Renal pelvis (tissue), 12 donors: Measurements from ENCODE around the gene CEP104. TPM values are rescaled to one million over a fixed set of nuclear protein-coding genes. Genes with fewer than 3 reads are reported as not detected.

ENCODE experiments used
- DNase-seq: peaks from one replicate; pipeline ENCODE4 v3.0.0-alpha.2; 2013
- long read RNA-seq, 16 experiments: transcript quantifications; one replicate each; lab custom pipeline, GENCODE V29; 2026
- polyA plus RNA-seq, 3 donors: library from polyadenylated mRNA; unstranded; fragments of 120-200 nt; gene quantifications; one replicate each; pipeline ENCODE4 v1.2.1, GENCODE V29; 2013; ENCODE audit not compliant: insufficient read length in 3 of 3

CEP104 gene
- 10 to 100 TPM; 36.5 to 54.3 (median 49.2) TPM for polyA plus RNA-seq
- long read RNA-seq, donor 1, full-length matches to known transcripts, result 2 of 2 reads
- long read RNA-seq, donor 1, partial matches to known transcripts, result 0 of 2 reads
- long read RNA-seq, donor 1, other reads (novel, unspliced or antisense), result 0 of 2 reads
- long read RNA-seq, donor 2, partial matches to known transcripts, result 0 of 1 reads
- long read RNA-seq, donor 2, other reads (novel, unspliced or antisense), result 0 of 1 reads
- long read RNA-seq, donor 3, partial matches to known transcripts, result 0 of 1 reads
- long read RNA-seq, donor 3, other reads (novel, unspliced or antisense), result 0 of 1 reads
- long read RNA-seq, donor 4, full-length matches to known transcripts, result 1 of 1 reads
- long read RNA-seq, donor 4, partial matches to known transcripts, result 0 of 1 reads
- long read RNA-seq, donor 4, other reads (novel, unspliced or antisense), result 0 of 1 reads
- long read RNA-seq, donor 5, result 0 reads
- long read RNA-seq, donor 6, full-length matches to known transcripts, result 2 of 2 reads
- long read RNA-seq, donor 6, partial matches to known transcripts, result 0 of 2 reads
- long read RNA-seq, donor 6, other reads (novel, unspliced or antisense), result 0 of 2 reads
- long read RNA-seq, donor 7, full-length matches to known transcripts, result 2 of 2 reads
- long read RNA-seq, donor 7, partial matches to known transcripts, result 0 of 2 reads
- long read RNA-seq, donor 7, other reads (novel, unspliced or antisense), result 0 of 2 reads
- long read RNA-seq, donor 8, result 0 reads
- long read RNA-seq, donor 9, full-length matches to known transcripts, result 2 of 2 reads
- long read RNA-seq, donor 9, partial matches to known transcripts, result 0 of 2 reads
- long read RNA-seq, donor 9, other reads (novel, unspliced or antisense), result 0 of 2 reads
- long read RNA-seq, donor 10, result 0 reads
- long read RNA-seq, donor 11, full-length matches to known transcripts, result 1 of 1 reads
- long read RNA-seq, donor 11, partial matches to known transcripts, result 0 of 1 reads
- long read RNA-seq, donor 11, other reads (novel, unspliced or antisense), result 0 of 1 reads
- long read RNA-seq, donor 12, full-length matches to known transcripts, result 2 of 2 reads
- long read RNA-seq, donor 12, partial matches to known transcripts, result 0 of 2 reads
- long read RNA-seq, donor 12, other reads (novel, unspliced or antisense), result 0 of 2 reads
- long read RNA-seq, donor 13, partial matches to known transcripts, result 0 of 1 reads
- long read RNA-seq, donor 13, other reads (novel, unspliced or antisense), result 0 of 1 reads
- long read RNA-seq, donor 14, result 0 reads
- long read RNA-seq, donor 15, full-length matches to known transcripts, result 1 of 1 reads
- long read RNA-seq, donor 15, partial matches to known transcripts, result 0 of 1 reads
- long read RNA-seq, donor 15, other reads (novel, unspliced or antisense), result 0 of 1 reads
- long read RNA-seq, donor 16, full-length matches to known transcripts, result 2 of 2 reads
- long read RNA-seq, donor 16, partial matches to known transcripts, result 0 of 2 reads
- long read RNA-seq, donor 16, other reads (novel, unspliced or antisense), result 0 of 2 reads

DNA sequence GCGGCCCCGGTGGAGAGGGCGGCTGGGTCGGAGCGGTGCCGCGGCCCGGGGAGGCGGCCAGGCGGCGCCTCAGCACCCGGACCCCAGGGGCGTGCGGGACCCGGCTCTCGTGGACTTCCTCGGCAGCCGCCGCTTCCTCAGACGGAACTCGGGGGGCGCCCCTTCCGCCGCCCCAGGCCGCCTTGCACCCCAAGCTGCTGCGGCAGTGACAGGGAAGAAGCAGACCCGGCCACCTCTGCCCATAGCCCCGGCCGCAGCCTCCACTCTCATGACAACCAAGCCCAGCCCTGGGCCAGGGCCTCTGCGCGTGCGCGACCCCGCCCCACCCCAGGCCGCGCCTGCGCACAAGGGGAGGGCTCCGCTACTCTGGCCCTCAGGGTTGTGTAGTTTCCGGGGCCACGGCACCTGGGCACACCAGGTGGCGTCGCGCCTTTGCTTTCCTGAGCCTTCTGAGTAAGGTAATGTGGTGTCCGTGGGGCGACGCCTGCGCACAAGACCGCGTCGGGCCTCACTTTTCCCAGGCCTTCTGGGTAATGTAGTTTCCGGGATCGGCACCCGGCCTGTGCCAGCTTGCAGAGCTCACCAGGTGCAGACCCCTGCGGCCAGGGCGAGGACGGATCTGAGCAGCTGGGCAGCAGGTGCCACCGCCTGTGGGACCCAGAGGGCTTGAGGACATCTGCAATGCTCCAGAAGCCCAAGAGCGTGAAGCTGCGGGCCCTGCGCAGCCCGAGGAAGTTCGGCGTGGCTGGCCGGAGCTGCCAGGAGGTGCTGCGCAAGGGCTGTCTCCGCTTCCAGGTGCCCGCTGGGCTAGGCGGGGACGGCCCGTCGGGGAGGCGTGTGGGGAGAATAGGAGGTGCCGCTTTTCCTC is at the start of gene CEP104, which contains the start of gene DFFB:
CEP104 (minus strand) TSS at position 289 of the 868 bp plus-strand sequence. CDS start 4,804 bp downstream, outside the sequence.
DFFB (plus strand) TSS at position 554 of the 868 bp plus-strand sequence; CDS start at position 682, 128 bp downstream.
- peak; percentile 95 for DNase-seq

DNA sequence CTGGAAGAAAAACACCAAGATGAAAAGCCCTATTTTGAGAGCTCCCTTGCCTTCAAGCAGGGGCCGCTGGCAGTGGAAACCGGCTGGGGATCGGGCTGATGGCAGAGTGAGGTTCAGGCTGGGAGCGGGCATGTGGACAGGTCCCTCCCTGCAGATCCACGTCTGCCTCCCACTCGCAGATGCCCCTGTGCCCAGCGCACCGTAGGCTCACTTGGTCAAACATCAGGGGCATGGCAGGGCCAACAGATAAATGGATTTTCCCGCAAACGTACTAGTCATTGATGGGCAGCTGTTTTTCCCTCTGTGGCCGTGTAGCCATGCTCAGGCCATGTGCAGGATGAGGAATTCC is 49.6 kb upstream of the CEP104 start:
- no peak for DNase-seq

DNA sequence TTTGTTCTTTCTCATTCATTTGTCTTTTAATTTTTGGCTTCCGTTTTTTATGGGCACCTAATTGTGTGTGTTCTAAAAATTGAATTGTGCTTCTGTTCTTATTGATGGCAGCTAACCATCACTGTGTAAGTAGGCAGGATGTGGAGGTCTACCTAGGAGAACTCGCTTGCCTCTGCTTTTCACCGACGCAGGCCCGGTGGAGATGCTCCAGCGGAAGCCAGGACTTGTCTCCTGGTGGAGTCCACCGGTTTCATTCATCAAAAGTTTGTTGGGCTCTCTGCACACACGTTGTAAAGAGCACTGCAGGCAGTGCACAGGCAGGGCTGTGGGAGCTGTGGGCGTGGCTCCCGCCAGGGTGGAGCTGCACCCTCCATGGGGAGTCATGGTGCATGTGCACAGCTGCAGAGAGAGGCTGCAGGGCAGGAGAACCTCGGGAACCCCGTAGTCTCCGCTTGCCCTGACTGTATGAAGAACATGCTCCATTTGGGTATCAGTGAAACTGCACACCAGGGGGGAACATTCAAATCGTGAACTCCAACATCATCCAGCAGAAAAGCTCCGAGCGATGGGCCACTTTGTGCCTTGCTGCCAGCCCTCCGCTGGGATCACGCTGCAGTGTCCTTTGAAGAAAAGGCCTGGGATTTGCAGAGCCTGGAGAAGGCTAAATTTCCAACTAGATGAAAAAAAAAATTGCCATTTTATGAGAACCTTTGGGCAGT is 49.1 kb upstream of the CEP104 start:
- no peak for DNase-seq

DNA sequence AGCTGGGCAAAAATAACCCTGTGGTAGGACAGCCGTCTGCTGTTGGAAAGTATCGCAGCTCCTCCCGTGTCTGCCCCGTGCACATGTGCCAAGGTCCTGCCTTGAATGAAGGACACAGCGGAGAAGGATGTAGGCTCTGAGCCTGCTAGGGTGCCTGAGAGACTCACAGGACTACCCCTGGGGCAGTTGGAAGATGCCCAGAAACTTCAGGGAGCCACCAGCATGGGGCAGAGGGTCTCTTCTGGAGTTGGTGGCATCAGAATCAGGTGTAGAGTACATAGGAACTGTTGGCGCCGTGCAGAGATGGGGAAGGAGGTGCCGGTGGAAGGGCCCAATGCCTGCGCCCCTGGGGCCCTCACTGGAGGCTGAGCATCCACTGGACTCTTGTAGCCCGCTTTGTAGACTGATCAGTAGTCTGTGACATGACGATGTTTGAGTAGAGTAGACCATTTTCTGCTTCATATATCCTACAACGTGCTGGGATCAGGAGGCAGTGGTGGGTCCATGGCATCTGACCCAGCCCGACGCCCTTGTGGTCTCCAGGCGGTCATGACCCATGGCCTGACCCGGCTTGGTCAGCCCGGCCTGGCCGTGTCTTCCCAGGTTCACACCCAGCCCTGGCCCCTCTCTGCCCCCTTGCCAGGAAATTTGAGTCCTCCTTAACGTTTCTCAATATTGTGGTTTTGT is 48.4 kb upstream of the CEP104 start:
- DNase-seq, result no peak

DNA sequence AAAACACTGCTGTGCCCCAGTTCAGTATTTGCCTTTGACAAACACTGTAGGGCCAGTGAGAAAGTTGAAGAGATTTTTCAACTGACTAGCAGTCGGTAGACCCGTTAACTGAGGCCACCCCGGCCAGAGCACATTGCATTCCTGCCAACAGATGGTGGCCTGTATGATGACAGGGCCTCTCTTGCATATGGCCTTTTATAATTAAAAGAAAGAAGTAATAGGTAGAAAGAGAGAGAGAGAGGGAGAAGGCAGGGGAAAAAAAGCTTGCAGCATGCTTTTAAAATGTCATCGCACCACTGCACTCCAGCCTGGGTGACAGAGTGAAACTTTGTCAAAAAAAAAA is 47.8 kb upstream of the CEP104 start:
- DNase-seq, result no peak

DNA sequence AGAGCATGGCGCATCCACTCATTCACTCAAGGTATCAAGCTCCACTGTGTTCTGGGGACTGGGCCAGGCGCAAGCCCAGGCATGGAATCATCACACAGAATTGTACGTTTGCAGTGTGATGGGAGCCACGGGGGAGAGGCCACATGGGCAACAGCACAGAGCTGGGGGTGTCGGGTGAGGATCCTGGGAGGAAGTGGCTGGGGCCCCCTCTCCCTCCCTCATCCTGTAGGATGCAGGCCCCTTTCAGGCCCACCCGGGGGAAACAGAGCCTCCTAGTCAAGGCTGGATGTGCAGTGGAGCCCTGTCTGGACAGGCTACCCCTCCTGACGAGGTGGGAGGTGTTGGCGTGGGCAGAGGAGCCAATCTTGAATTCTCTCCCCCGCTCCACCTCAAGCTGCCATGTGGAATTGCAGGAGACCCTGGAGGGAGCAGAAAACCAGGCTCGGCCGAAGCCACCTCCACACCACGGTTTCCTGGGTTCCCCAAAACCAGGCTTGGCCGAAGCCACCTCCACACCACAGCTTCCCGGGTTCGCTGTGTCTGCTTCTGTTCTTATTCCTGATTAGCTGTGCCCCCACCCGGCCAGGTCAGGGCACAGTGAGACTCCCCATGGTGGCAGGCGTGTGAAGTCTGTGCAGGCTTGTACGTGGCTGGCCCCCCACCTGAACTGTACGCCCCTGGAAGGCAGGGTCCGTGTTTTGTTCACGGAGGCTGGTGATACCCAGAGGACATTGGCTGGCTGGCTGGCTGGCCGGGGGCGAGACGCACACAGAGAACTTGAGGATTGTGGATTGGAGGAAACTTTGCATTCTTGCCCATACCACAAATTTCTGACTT is 47.2 kb upstream of the CEP104 start:
- DNase-seq, result no peak

DNA sequence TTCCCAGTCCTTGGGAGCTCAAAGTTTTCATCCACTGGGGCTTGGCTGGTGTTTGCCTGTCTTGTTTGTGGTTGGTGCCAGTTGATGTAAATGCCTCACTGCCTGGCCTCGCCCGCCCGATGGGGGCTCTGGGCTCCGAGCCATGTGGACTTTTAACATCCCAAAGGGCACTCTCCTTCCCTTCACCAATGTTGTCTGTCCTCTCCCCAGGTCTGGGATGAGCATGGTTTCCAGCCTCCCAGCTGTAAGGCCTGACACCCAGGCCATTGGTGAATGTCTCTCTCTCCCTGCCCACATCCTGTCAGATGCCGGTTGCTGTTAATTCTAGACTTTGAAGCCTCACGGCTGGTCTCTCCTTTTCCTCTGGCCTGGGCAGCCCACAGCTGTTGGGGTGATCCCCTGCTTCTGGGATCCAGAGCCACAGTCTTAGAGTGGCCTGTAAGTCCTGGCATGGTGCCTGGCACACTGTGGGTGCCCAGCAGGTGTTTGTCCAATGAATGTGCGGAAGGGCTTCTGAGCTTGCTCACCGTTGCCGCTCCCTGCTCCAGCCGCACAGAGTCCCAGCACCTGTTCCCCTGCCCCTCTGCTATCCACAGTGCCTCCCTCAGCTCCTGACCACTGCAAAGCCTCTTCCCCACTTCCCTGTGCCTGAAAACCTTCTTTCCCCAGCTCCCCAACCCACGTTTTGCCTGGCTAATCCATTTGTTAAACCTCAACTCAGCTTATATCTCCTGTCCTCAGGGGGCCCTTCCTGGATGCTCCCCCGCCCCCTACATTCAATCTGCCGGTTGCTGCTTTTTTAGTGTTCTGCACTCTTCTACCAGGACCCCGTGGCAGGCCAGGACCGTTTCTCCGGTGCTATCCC is 46.4 kb upstream of the CEP104 start:
- no peak for DNase-seq

DNA sequence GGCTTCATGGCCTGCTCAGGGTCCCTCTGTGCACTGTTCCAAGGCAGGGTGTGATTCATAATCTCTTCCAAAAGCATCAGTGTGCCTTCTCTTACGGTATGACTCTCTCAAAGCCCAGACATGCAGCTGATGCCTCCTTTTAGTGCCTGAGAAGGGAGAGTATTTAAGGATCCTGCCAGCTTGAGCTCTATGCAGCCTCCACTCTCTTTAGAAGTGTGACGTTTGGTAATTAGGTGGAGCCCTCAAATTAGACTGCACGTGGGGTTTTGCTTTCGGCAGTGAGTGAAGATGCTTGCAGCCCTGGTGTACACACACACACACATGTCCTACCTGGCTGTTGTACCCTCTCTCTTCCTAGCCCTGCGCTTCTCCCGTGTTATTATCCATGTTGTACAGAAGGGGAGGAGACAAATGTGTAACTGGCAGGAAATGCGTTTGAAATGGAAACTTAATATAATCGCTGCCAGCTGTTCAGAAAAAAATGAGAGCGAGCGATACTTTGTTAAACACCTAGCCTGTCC is 45.6 kb upstream of the CEP104 start:
- DNase-seq, result no peak

DNA sequence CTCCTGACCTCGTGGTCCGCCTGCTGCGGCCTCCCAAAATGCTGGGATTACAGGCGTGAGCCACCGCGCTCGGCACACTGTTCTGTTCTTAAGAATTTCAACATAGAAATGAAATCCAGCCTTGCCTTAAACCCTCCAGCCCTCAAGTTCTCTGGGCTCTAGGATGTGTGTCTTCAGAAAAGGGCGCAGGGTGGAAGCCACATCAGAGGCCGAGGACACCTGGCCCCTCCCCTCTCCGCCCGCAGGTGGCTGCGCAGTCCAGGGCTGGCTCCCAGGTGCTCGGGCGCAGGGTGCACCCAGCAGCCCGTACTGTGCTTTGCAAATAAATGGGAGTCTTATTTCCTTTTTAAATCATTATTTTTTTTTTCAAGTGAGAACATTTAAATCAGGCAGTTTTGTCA is 45.1 kb upstream of the CEP104 start:
- no peak for DNase-seq

DNA sequence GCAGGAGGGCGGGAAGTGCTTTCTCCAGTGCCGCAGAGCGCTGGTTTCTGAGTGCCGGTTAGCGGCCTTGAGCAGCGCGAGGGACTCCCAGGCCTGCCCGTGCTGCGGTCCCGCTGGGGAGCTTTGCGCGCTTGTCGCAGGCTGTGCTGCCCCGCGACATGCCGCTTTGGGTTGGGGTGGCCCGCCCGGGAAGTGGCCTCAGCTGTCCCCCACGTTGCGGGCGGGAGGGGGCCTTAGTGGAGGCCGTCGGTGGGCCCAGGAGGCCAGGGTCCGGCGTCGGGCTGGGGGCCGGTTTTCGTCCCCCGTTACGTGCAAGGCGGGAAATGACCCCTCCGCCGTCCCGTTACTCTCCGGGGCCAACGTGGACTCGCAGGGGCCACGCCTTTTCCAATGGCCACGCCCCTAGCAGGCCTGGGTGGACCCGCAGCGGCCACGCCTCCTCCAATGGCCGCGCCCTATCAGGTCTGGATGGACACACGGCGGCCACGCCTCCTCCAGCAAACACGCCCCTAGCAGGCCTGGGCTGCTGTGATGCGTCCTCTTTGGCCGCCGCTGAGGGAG is 44.0 kb upstream of the CEP104 start:
- peak; percentile 97 for DNase-seq

DNA sequence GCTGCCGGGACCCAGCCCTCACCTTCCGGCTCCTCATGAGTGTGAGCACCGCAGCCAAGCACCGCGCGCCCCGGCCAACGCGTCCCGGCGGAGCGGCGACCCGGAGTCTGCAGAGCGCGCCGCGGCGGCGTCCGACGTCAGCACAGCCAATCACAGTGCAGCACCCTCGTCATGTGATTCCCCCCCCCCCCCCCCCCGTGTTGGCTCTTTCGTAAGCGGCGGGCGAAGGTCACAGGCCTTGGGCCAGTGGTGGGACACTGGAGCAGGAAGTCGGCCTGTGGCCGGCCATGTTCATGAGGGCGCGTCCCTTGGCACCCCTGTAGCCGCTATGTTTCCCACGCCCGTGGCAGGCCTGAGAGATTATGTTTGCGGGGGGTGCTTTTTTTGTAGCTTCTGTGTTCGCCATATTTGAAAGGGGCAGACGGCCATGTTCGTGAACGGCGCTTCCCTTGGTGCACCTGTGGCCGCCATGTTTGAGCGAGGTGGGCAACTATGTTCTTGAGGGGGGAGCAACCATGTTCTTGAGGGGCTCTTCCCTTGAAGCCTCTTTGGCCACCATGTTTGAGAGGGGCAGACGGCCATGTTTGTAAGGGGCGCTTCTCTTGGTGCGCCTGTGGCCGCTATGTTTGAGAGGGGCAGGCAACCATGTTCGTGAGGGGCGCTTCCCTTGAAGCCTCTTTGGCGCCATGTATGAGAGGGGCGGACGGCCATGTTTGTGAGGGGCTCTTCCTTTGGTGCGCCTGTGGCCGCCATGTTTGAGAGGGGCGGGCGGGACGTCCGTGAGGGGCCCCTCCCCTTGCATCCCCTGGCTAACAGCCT is 43.3 kb upstream of the CEP104 start, which contains the start of gene C1orf174:
C1orf174 (minus strand) TSS at position 123 of the 819 bp plus-strand sequence; CDS start at position 37, 86 bp downstream.
- DNase-seq, result peak; percentile 99

DNA sequence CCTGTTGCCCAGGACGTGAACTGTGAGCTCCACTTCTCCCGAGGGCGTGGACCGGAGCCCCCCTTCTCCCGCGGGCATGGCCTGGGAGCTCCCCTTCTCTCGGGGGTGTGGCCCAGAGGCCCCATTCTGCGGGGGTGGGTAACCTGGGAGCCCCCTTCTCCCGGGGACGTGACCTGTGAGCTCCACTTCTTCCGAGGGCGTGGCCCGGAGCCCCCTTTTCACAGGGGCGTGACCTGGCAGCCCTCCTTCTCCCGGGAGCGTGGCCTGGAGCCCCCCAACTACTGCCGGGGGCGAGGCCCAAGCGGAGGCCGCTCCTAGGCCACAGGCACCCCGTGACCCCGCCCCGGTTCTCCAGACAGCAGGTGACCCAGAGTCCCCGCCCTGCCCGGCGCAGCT is 42.7 kb upstream of the CEP104 start:
- no peak for DNase-seq

DNA sequence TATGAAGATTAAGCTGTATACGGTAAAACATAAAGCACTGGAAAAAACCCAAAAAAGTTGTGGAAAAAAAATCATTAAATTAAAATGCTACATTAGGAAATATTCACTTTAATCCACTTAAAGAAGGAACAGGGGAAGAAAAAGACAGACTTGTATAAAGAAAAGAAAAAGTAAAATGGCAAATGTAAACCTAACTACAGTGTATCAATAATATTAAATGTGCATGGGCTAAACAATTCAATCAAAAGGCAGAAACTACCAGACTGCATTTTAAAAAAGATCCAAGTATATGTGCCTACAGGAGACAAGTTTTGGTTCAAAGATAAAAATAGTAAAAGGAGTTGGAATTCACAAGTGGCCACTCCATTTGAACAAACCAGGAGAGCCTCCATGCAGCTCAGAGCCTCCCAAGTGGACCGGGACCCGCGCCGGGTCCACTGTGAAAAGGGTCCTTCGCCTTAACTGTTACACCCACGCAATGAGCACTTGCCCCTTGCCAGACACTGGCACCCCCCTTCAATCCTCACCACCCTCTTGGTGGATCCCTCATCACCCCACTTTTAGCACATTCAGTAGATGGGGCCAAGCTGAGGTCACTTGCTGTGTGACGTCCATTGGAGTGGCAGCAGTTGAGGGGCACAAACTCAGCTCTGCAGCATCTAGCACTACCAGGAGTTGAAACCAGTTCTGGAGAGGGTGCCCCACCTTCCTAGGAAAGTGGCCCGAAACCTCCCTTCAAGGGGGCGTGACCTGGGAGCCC is 42.2 kb upstream of the CEP104 start:
- DNase-seq, result no peak

DNA sequence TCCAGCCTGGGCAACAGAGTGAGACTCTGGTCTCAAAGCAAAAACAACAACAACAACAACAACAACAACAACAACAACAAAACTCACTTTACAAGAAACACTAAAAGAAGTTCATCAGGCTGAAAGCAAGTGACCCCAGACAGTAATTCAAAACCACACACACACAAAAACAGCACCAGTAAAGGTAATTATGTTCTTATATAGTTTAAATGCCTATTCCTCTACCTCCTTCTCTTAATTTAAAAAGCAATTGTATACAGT is 41.4 kb upstream of the CEP104 start:
- no peak for DNase-seq

DNA sequence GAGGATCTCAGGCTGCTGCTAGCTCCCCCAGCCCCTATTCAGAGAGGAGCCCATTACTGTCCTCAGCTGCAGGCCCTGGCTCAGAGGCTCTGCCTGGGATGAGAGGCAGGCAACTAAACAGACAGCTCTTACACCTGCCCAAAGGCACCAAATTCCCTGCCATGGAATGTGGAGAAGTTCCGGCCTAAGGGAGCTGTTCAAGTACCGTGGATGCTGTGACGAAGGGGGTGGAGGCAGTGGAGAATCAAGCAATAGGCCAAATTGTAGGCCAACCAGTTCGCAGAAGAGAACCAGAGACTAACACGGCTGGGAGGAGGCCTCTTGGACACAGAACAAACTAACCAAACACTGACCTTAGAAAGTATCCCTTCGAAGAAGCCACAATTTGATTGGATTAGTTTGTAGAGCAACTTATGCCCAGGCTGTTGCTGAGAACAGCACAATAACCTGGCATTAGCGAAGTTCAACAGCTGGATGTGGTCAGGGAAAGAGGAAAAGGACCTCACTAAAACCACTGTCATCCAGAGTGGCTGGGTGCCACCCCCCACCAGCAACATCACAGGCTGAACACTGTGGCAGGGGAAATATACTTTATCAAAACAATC is 39.5 kb upstream of the CEP104 start:
- DNase-seq, result no peak
